Activated B cell treated with CpG ODN at 0.5 μM for 24 hours (primary cell): ENCODE measurements around the gene CUL7. TPM values are rescaled to one million over a fixed set of nuclear protein-coding genes. Genes with fewer than 3 reads are reported as not detected.
"Not testable (repeated sequence)": the region's sequence is repeated elsewhere in the genome, so short reads cannot be mapped to it uniquely, and the experiment has no call there.

ENCODE experiments used
- ATAC-seq: fragments of 200-7000 bp; cut with Tn5 transposase; one replicate; pipeline ENCODE4 v1.10.0; 2021; ENCODE audit warnings: low read depth, mild to moderate bottlenecking, moderate library complexity
- CTCF ChIA-PET: fragments of 350-600 bp; sonication (Branson Sonifier 250); formaldehyde crosslinking; loops from one replicate; lab custom pipeline; 2021; ENCODE audit warnings: antibody characterized with exemption; lab: Charles Lee
- POLR2A ChIA-PET: fragments of 350-600 bp; sonication (Branson Sonifier 250); formaldehyde crosslinking; loops from one replicate; lab custom pipeline; 2021; ENCODE audit warnings: antibody characterized with exemption; lab: Charles Lee
- DNase-seq: peaks from one replicate; pipeline ENCODE4 v3.0.0; 2022
- H3K27ac Mint-ChIP-seq: one replicate; pipeline ENCODE4 v1.8.0; 2020; ENCODE audit warnings: mixed read lengths
- H3K27me3 Mint-ChIP-seq: one replicate; pipeline ENCODE4 v1.8.0; 2021; ENCODE audit warnings: mixed read lengths
- H3K36me3 Mint-ChIP-seq: one replicate; pipeline ENCODE4 v1.8.0; 2021; ENCODE audit warnings: low read depth, mixed read lengths
- H3K4me1 Mint-ChIP-seq: one replicate; pipeline ENCODE4 v1.8.0; 2021; ENCODE audit warnings: mixed read lengths
- H3K4me3 Mint-ChIP-seq: one replicate; pipeline ENCODE4 v1.8.0; 2020; ENCODE audit warnings: mild to moderate bottlenecking, mixed read lengths
- H3K9me3 Mint-ChIP-seq: one replicate; pipeline ENCODE4 v1.8.0; 2020; ENCODE audit warnings: mixed read lengths
- intact Hi-C: fragments of 100-400 bp; cut with micrococcal nuclease; formaldehyde crosslinking; loops from one replicate; pipeline ENCODE4 v1.15.1; 2024
- total RNA-seq: library from RNA; stranded (reverse); gene quantifications from 2 replicates; pipeline ENCODE4 v1.2.3, GENCODE V29; 2022
- TF ChIP-seq, protein P1 (sequence below): fragments of 200-600 bp; IDR thresholded peaks from one replicate; pipeline ENCODE4 v1.8.0; 2022; ENCODE audit warnings: antibody characterized with exemption, mild to moderate bottlenecking

The CUL7 gene
- total RNA-seq, 1 donor from 2014 or later, result 19.1 TPM

DNA sequence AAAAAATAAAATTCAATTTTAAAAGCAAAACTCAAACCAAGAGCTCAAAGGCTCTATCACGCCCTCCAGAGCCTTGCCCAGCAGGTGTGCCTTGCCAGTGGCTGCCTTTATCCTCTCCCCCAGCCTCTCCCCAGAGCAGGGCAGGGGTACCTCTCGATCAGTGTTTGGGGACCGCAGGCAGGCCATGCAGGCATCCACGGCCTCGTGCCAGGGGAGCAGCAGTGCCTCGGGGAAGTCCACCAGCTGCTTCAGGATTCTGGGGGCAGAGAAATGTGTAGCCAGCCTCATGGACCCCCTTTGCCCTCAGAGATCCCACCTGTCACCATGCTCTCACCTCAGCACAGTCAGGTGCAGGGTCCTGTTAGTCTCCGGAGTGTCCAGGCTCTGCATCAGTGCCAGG, 5.7 kb downstream of the CUL7 start:
- no peak overlapping the region for H3K27ac Mint-ChIP-seq
- ChIA-PET CTCF (no interaction called here), POLR2A (interaction anchor here (0.7 to 1.3 kb wide), 2 partner anchors 10 to 18 kb away, joined by 3 to 4 read pairs; no protein-coding TSS in a partner anchor)
- no peak for ATAC-seq
- TF ChIP-seq, protein P1, sequence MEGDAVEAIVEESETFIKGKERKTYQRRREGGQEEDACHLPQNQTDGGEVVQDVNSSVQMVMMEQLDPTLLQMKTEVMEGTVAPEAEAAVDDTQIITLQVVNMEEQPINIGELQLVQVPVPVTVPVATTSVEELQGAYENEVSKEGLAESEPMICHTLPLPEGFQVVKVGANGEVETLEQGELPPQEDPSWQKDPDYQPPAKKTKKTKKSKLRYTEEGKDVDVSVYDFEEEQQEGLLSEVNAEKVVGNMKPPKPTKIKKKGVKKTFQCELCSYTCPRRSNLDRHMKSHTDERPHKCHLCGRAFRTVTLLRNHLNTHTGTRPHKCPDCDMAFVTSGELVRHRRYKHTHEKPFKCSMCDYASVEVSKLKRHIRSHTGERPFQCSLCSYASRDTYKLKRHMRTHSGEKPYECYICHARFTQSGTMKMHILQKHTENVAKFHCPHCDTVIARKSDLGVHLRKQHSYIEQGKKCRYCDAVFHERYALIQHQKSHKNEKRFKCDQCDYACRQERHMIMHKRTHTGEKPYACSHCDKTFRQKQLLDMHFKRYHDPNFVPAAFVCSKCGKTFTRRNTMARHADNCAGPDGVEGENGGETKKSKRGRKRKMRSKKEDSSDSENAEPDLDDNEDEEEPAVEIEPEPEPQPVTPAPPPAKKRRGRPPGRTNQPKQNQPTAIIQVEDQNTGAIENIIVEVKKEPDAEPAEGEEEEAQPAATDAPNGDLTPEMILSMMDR, result no peak
- no peak for DNase-seq
- H3K4me1 Mint-ChIP-seq, result peaks cover 13% of the 10 kb centered on the region
- H3K4me3 Mint-ChIP-seq, result no peak overlapping the region
- peaks cover 66% of the 10 kb centered on the region for H3K36me3 Mint-ChIP-seq
- H3K9me3 Mint-ChIP-seq, result no peaks in the 10 kb centered on the region
- intact Hi-C loops, result no loop called here
- H3K27me3 Mint-ChIP-seq, result no peaks in the 10 kb centered on the region

DNA sequence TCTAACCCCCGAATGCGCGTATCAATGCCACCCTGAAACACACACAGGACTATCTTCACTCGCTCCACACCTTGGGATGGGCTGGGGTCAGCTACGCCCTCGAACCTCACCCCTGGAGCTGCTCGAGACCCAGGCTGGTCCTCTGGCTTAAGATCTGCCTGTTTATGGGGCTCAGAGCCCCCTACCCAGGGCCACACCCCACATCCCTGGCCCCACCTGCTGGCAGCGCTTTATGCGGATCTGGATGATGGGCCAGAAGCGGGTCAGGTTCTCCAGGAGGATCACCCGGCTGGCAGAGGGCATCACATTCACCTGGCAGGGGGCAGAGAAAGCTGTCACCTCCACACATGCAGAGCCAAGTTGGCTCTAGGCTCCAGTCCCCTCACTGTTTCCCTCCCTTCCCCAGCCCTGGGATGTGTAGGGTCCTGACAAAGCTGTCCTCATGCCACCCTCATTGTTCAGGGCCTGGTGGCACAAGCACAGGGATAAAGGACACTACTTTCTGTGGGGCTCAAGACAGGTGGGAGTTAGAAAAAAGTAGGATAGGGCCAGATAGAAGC, 8.2 kb downstream of the CUL7 start:
- Mint-ChIP-seq H3K27ac (no peak overlapping the region), H3K4me3 (no peak overlapping the region), H3K36me3 (peaks cover 70% of the 10 kb centered on the region), H3K27me3 (no peaks in the 10 kb centered on the region), H3K9me3 (no peaks in the 10 kb centered on the region), H3K4me1 (no peaks in the 10 kb centered on the region)
- DNase-seq (no peak), ATAC-seq (no peak)
- intact Hi-C loops, result no loop called here
- TF ChIP-seq, protein P1, result no peak
- ChIA-PET POLR2A (interaction anchor here (0.9 kb wide), 1 partner anchor 14 kb away, joined by 3 read pairs; the partner anchor contains the start of genes KLC4 and MRPL2), CTCF (no interaction called here)

DNA sequence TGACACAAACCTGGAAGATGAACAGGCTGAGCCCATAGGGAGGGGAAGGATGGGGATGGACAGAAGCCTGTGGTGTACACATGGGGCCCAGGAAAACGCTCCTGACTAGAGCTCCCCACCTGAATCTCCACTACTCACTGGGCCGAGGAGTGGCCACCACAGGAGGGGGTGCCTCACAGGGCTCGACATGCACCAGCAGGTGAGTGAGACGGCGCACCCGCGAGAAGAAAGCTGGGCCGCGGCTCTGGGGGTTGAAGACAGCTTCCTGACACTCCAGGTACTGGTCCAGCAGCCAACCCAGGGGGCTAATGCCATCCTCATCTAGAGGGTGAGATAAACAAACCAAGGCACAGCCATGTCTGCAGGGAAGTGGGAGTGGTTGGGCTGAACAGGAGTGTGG, 10.3 kb downstream of the CUL7 start:
- Mint-ChIP-seq H3K27ac (no peak overlapping the region), H3K27me3 (no peaks in the 10 kb centered on the region), H3K36me3 (peaks cover 70% of the 10 kb centered on the region), H3K4me3 (no peak overlapping the region), H3K9me3 (no peaks in the 10 kb centered on the region), H3K4me1 (no peaks in the 10 kb centered on the region)
- TF ChIP-seq, protein P1, result no peak
- ATAC-seq, result no peak
- intact Hi-C loops, result no loop called here
- CTCF ChIA-PET, result no interaction called here
- POLR2A ChIA-PET, result no interaction called here
- no peak for DNase-seq

DNA sequence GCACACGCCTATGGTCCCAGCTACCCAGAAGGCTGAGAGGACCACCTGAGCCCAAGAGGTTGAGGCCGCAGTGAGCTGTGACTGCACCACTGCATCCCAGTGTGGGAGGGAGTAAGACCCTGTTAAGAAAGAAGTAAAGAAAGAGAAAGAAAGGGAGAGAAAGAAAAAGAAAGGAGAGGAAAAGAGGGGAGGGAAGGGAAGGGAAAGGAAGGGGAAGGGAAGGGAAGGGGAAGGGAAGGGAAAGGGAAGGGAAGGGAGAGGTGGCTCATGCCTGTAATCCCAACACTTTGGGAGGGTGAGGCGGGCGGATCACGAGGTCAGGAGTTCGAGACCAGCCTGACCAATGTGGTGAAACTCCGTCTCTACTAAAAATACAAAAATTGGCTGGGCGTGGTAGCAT, 12.2 kb downstream of the CUL7 start:
- DNase-seq, H3K27ac Mint-ChIP-seq, intact Hi-C loops, H3K9me3 Mint-ChIP-seq, H3K27me3 Mint-ChIP-seq, H3K4me3 Mint-ChIP-seq, ATAC-seq, H3K4me1 Mint-ChIP-seq: not testable (repeated sequence)
- H3K36me3 Mint-ChIP-seq, result peaks cover 74% of the 10 kb centered on the region
- ChIA-PET POLR2A (interaction anchor here (0.8 kb wide), 1 partner anchor 183 kb away, joined by 3 read pairs; no protein-coding TSS in a partner anchor), CTCF (interaction anchor here (0.7 kb wide), 1 partner anchor 664 kb away, joined by 3 read pairs; no protein-coding TSS in a partner anchor)

DNA sequence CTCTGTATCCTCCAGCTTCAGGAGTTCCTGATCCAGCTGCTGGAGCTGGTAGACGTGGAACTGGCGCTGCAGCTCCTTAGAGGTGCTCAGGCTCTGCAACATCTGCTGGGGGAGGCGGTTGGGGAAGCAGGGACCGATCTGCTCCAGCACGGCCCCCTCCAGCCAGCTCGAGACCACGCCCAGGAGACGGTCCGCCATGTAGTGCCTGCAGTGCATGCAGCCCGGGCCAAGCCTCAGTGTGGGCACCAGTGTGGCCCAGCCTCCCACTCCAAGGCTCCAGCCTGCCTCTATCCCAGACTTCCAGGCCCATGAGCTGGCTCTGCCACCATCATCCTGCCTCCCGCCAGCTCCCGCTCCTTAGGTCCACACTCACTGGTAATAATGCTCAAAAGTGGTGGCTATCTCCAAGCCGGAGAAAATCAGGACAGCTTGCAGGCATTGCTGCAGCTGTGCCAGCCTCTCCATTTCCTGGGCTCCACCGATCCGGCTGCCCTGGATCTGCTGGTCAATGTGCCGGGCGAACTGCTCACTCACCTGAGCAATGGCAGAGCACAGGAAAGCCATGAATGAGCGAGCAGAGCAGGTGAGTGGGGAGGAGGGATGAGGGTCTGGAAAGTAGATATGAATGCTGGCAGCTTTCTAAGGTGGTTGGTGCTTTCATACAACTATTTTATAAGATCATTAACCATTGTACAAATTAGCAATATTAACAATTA, 13.0 kb downstream of the CUL7 start:
- no peak overlapping the region for H3K4me3 Mint-ChIP-seq
- ChIA-PET CTCF (no interaction called here), POLR2A (no interaction called here)
- intact Hi-C loops, result no loop called here
- no peak for ATAC-seq
- H3K36me3 Mint-ChIP-seq, result peaks cover 71% of the 10 kb centered on the region
- TF ChIP-seq, protein P1, result no peak
- H3K27ac Mint-ChIP-seq, result no peak overlapping the region
- H3K4me1 Mint-ChIP-seq, result no peaks in the 10 kb centered on the region
- H3K9me3 Mint-ChIP-seq, result no peaks in the 10 kb centered on the region
- no peak for DNase-seq
- no peaks in the 10 kb centered on the region for H3K27me3 Mint-ChIP-seq
